Measurements from ENCODE around the gene MRPS14. TPM values are rescaled to one million over a fixed set of nuclear protein-coding genes. Genes with fewer than 3 reads are reported as not detected.
A peak's percentile ranks its signal among the peaks of the same experiment; 100 is the strongest.

The MRPS14 gene
- total RNA-seq, 1 experiment from 2014 or later, result 29.4 TPM

- TF ChIP-seq ZBTB33 (IDR thresholded peaks at IDR 0.05; ENCODE audit: extremely low read depth, insufficient replicate concordance, low read length) (peak; percentile 88), SP1 (IDR thresholded peaks at IDR 0.05; ENCODE audit: low read depth) (peak; percentile 82)
Measured at GRCh38 chr1:174999216-174999935, 23.8 kb downstream of the MRPS14 start (continued).

- peak; percentile 13 for ATAC-seq
- Histone ChIP-seq H3K27me3 (ENCODE audit: insufficient read depth, low read length) (no peaks in the 10 kb centered on the region), H3K9ac (ENCODE audit: low read length) (peak overlapping the region; percentile 99), H3K9me3 (ENCODE audit: control insufficient read depth in 1 of 2, insufficient read depth in 1 of 2, low read depth in 1 of 2, low read length in 2 of 2) (no peaks in the 10 kb centered on the region), H3K36me3 (ENCODE audit: control insufficient read depth in 1 of 2, insufficient read depth in 2 of 2, low read length in 2 of 2) (no peaks in the 10 kb centered on the region), H3K4me2 (ENCODE audit: low read length) (peak overlapping the region; percentile 86), H3K79me2 (ENCODE audit: insufficient read depth, low read length) (peaks cover 47% of the 10 kb centered on the region), H3K27ac (ENCODE audit: low read depth, low read length) (peak overlapping the region; percentile 77), H3K4me3 (replicated peaks in 1 of 2; ENCODE audit: low read depth in 1 of 2, low read length in 2 of 2) (peak overlapping the region; percentile 87 to 96), H3K4me1 (ENCODE audit: control insufficient read depth in 1 of 2, insufficient read depth in 2 of 2, low read length in 2 of 2) (peaks cover 8 to 32% of the 10 kb centered on the region in 2 experiments), H2AFZ (ENCODE audit: low read depth, low read length, poor library complexity, severe bottlenecking) (peak overlapping the region; percentile 64), H4K20me1 (ENCODE audit: insufficient read depth) (peaks cover 18% of the 10 kb centered on the region; the same call in 1 of the 2 replicates), H3K9me2 (ENCODE audit: insufficient read depth) (no peaks in the 10 kb centered on the region)
- intact Hi-C loops (cut with micrococcal nuclease), result loop anchor here (1.0 to 5.0 kb wide), 2 partner anchors 228 to 736 kb away; no protein-coding TSS in a partner anchor
- no peak for TF ChIP-seq REST (IDR thresholded peaks at IDR 0.05; ENCODE audit: low read depth)
- peak; percentile 57 for TF ChIP-seq YY1 (IDR thresholded peaks at IDR 0.05; ENCODE audit: extremely low read depth, insufficient replicate concordance, low read depth, low read length)
- TF ChIP-seq POLR2AphosphoS5 (IDR thresholded peaks at IDR 0.05; ENCODE audit: low read depth, low read length), result no peak
- TF ChIP-seq EZH2 (IDR thresholded peaks at IDR 0.05), result no peak
- no peak for TF ChIP-seq SP1 (IDR thresholded peaks at IDR 0.05; ENCODE audit: low read depth)
- TF ChIP-seq ATF3 (IDR thresholded peaks at IDR 0.05), result no peak
- TF ChIP-seq CTCF (IDR thresholded peaks at IDR 0.05 in 2 of 3, conservative IDR thresholded peaks at IDR 0.05 in 1 of 3; ENCODE audit: borderline replicate concordance in 1 of 3, insufficient read depth in 1 of 3, low read depth in 2 of 3, low read length in 2 of 3), result peak; percentile 69 to 80 (median 77)
- peak; percentile 80 for TF ChIP-seq RAD21 (IDR thresholded peaks at IDR 0.05; ENCODE audit: low read depth)
- 0 out of 2 replicates have a peak, but pooled peaks have one; percentile 19 for TF ChIP-seq CBX3 (IDR thresholded peaks at IDR 0.05; ENCODE audit: low read depth)
- ChIA-PET POLR2A (interaction anchor here (0.6 to 2.6 kb wide), 21 partner anchors 9 to 1130 kb away, joined by 3 to 21 read pairs (median 4); partner anchors contain the start of genes MRPS14 and ZBTB37), CTCF (interaction anchor here (0.7 to 1.6 kb wide), 9 partner anchors 9 to 736 kb away, joined by 3 to 9 read pairs (median 4); no protein-coding TSS in a partner anchor), RAD21 (ENCODE audit: low non-redundant PET in 1 of 2, low total read pairs in 2 of 2, uncharacterized antibody in 2 of 2, unreplicated experiment in 2 of 2) (interaction anchor here in 1 of 2 experiments (1.2 kb wide), 1 partner anchor 736 kb away, joined by 3 read pairs; no protein-coding TSS in a partner anchor)
- BruUV-seq (replicated peaks), result no TSS peak
- peak; percentile 68 for DNase-seq (ENCODE audit: low read depth, low spot score)
Measured at GRCh38 chr1:174998569-174999215, 24.5 kb downstream of the MRPS14 start.

All from HCT116 (cell line).